ENCODE data around the gene SLC16A11. TPM values are rescaled to one million over a fixed set of nuclear protein-coding genes. Genes with fewer than 3 reads are reported as not detected.
"Not testable (repeated sequence)": the region's sequence is repeated elsewhere in the genome, so short reads cannot be mapped to it uniquely, and the experiment has no call there.

The SLC16A11 gene
- total RNA-seq, 2 experiments from 2014 or later, result not detected

- peak; percentile 87 for DNase-seq
- POLR2A ChIA-PET, result interaction anchor here (1.7 kb wide), 1 partner anchor 173 kb away, joined by 5 read pairs; the partner anchor contains the start of genes ACADVL and DLG4
- Mint-ChIP-seq H3K27me3 (peaks cover 11% of the 10 kb centered on the region), H3K4me3 (peak overlapping the region; percentile 69), H3K4me1 (peaks cover 28% of the 10 kb centered on the region), H3K27ac (peak overlapping the region; percentile 86)
- not testable (repeated sequence) for H3K36me3 Mint-ChIP-seq (ENCODE audit: low read depth); H3K9me3 Mint-ChIP-seq
- CTCF ChIA-PET, result interaction anchor here (1.1 to 3.4 kb wide), 15 partner anchors 10 to 250 kb away, joined by 3 to 19 read pairs (median 9); partner anchors contain the start of genes ASGR1, BCL6B and SLC16A13
Measured at GRCh38 chr17:7046725-7047397, 3.0 kb upstream of the SLC16A11 start.

- DNase-seq, result peak; percentile 48
- Mint-ChIP-seq H3K36me3 (ENCODE audit: low read depth) (no peaks in the 10 kb centered on the region), H3K4me3 (peak overlapping the region; percentile 69), H3K4me1 (peaks cover 31% of the 10 kb centered on the region), H3K27me3 (peaks cover 11% of the 10 kb centered on the region), H3K9me3 (no peaks in the 10 kb centered on the region), H3K27ac (peak overlapping the region; percentile 86)
- ChIA-PET POLR2A (interaction anchor here (1.7 kb wide), 1 partner anchor 174 kb away, joined by 5 read pairs; the partner anchor contains the start of genes ACADVL and DLG4), CTCF (interaction anchor here (0.6 to 3.4 kb wide), 17 partner anchors 9 to 250 kb away, joined by 3 to 19 read pairs (median 8); partner anchors contain the start of genes ASGR1, BCL6B and SLC16A13)
Measured at GRCh38 chr17:7046127-7046724, 2.3 kb upstream of the SLC16A11 start.

GRCh38 chr17:7045492-7046126 is 1.7 kb upstream of the SLC16A11 start:
- DNase-seq, result peak; percentile 75
- no peaks in the 10 kb centered on the region for H3K9me3 Mint-ChIP-seq
- POLR2A ChIA-PET, result interaction anchor here (1.7 kb wide), 1 partner anchor 174 kb away, joined by 5 read pairs; the partner anchor contains the start of genes ACADVL and DLG4
- H3K27ac Mint-ChIP-seq, result peak overlapping the region; percentile 86
- H3K4me3 Mint-ChIP-seq, result peak overlapping the region; percentile 69
- peaks cover 11% of the 10 kb centered on the region for H3K27me3 Mint-ChIP-seq
- H3K4me1 Mint-ChIP-seq, result peaks cover 31% of the 10 kb centered on the region
- H3K36me3 Mint-ChIP-seq (ENCODE audit: low read depth), result no peaks in the 10 kb centered on the region
- CTCF ChIA-PET, result interaction anchor here (0.6 to 3.4 kb wide), 18 partner anchors 8 to 251 kb away, joined by 3 to 19 read pairs (median 8); partner anchors contain the start of genes ASGR1, BCL6B and SLC16A13

- CTCF ChIA-PET, result interaction anchor here (1.0 kb wide), 1 partner anchor 27 kb away, joined by 3 read pairs; no protein-coding TSS in a partner anchor
Measured at GRCh38 chr17:7043182-7043496, 753 bp downstream of the SLC16A11 start.

GRCh38 chr17:7042501-7043181 is 1.3 kb downstream of the SLC16A11 start:
- no peaks in the 10 kb centered on the region for H3K9me3 Mint-ChIP-seq
- peak overlapping the region; percentile 52 for H3K4me3 Mint-ChIP-seq
- peaks cover 7% of the 10 kb centered on the region for H3K36me3 Mint-ChIP-seq (ENCODE audit: low read depth)
- peaks cover 49% of the 10 kb centered on the region for H3K4me1 Mint-ChIP-seq
- CTCF ChIA-PET, result interaction anchor here (1.0 to 1.3 kb wide), 3 partner anchors 21 to 91 kb away, joined by 3 to 4 read pairs (median 3); no protein-coding TSS in a partner anchor
- DNase-seq, result no peak
- H3K27me3 Mint-ChIP-seq, result peaks cover 11% of the 10 kb centered on the region
- no peak overlapping the region for H3K27ac Mint-ChIP-seq
- POLR2A ChIA-PET, result no interaction called here

More at GRCh38 chr17:7043182-7043496, 753 bp downstream of the SLC16A11 start:
- Mint-ChIP-seq H3K9me3 (no peaks in the 10 kb centered on the region), H3K4me3 (peak overlapping the region; percentile 52), H3K4me1 (peaks cover 45% of the 10 kb centered on the region), H3K36me3 (ENCODE audit: low read depth) (peaks cover 7% of the 10 kb centered on the region), H3K27me3 (peaks cover 11% of the 10 kb centered on the region), H3K27ac (no peak overlapping the region)
- DNase-seq, result no peak
- POLR2A ChIA-PET, result no interaction called here

- H3K4me3 Mint-ChIP-seq, result peak overlapping the region; percentile 52
- H3K4me1 Mint-ChIP-seq, result peaks cover 47% of the 10 kb centered on the region
- peaks cover 7% of the 10 kb centered on the region for H3K36me3 Mint-ChIP-seq (ENCODE audit: low read depth)
- DNase-seq, result no peak
- no peaks in the 10 kb centered on the region for H3K9me3 Mint-ChIP-seq
- ChIA-PET POLR2A (interaction anchor here (0.7 kb wide), 1 partner anchor 444 kb away, joined by 13 read pairs; no protein-coding TSS in a partner anchor), CTCF (interaction anchor here (0.6 to 1.6 kb wide), 5 partner anchors 20 to 451 kb away, joined by 3 to 4 read pairs (median 3); no protein-coding TSS in a partner anchor)
- H3K27ac Mint-ChIP-seq, result no peak overlapping the region
- H3K27me3 Mint-ChIP-seq, result peaks cover 11% of the 10 kb centered on the region
Measured at GRCh38 chr17:7041607-7042500, 2.0 kb downstream of the SLC16A11 start.

- no peak overlapping the region for H3K27ac Mint-ChIP-seq
- peaks cover 45% of the 10 kb centered on the region for H3K4me1 Mint-ChIP-seq
- peaks cover 7% of the 10 kb centered on the region for H3K36me3 Mint-ChIP-seq (ENCODE audit: low read depth)
- CTCF ChIA-PET, result no interaction called here
- no peak for DNase-seq
- no peak overlapping the region for H3K4me3 Mint-ChIP-seq
- H3K27me3 Mint-ChIP-seq, result peaks cover 9% of the 10 kb centered on the region
- H3K9me3 Mint-ChIP-seq, result no peaks in the 10 kb centered on the region
- POLR2A ChIA-PET, result no interaction called here
Measured at GRCh38 chr17:7039832-7040231, 4.1 kb downstream of the SLC16A11 start.

- POLR2A ChIA-PET, result no interaction called here
- H3K4me1 Mint-ChIP-seq, result peaks cover 54% of the 10 kb centered on the region
- H3K27me3 Mint-ChIP-seq, result peaks cover 5% of the 10 kb centered on the region
Measured at GRCh38 chr17:7038025-7038862, 5.6 kb downstream of the SLC16A11 start.

GRCh38 chr17:7035591-7036368 is 8.1 kb downstream of the SLC16A11 start, which contains the start of gene SLC16A13:
TSS of gene SLC16A13 (plus strand) at chr17:7036015. CDS start at chr17:7036383, 368 bp downstream.
- Mint-ChIP-seq H3K9me3 (no peaks in the 10 kb centered on the region), H3K36me3 (ENCODE audit: low read depth) (peaks cover 10% of the 10 kb centered on the region), H3K27ac (peak within 1 kb of the TSS; percentile 95), H3K4me3 (peak within 1 kb of the TSS; percentile 87), H3K4me1 (peaks cover 60% of the 10 kb centered on the region), H3K27me3 (no peaks in the 10 kb centered on the region)
- peak; percentile 99 for DNase-seq
- ChIA-PET POLR2A (interaction anchor here (1.2 kb wide), 1 partner anchor 14 kb away, joined by 5 read pairs; no protein-coding TSS in a partner anchor), CTCF (interaction anchor here (0.5 to 1.7 kb wide), 11 partner anchors 10 to 618 kb away, joined by 3 to 15 read pairs (median 4); partner anchors contain the start of gene BCL6B)

More at GRCh38 chr17:7038025-7038862, 5.6 kb downstream of the SLC16A11 start:
- Mint-ChIP-seq H3K4me3 (peak overlapping the region; percentile 11), H3K27ac (peak overlapping the region; percentile 62), H3K36me3 (ENCODE audit: low read depth) (peaks cover 7% of the 10 kb centered on the region), H3K9me3 (no peaks in the 10 kb centered on the region)
- no peak for DNase-seq
- CTCF ChIA-PET, result interaction anchor here (0.9 to 1.6 kb wide), 3 partner anchors 8 to 13 kb away, joined by 3 to 7 read pairs (median 5); no protein-coding TSS in a partner anchor

All from activated CD4-positive, alpha-beta T cell treated with anti-CD3 and anti-CD28 coated beads, Interleukin-2, amount 10 ng/mL, durations not matched to agents 7 days and 5 days (primary cell).